Retinal pigment epithelial cell (primary cell): ENCODE results near the gene KCNK4.
A peak's percentile ranks its signal among the peaks of the same experiment; 100 is the strongest.

ENCODE experiments used
- DNase-seq: peaks from one replicate; pipeline ENCODE4 v3.0.0-alpha.2; 2010; ENCODE audit warnings: low read depth
- H3K4me3 ChIP-seq: 2 replicates; pipeline ENCODE4 v1.5.1; 2011; ENCODE audit warnings: mild to moderate bottlenecking, low read length, control low read depth, moderate library complexity
- TF ChIP-seq, protein P1 (sequence below): conservative IDR thresholded peaks from 2 replicates; pipeline ENCODE4 v1.5.1; 2011; ENCODE audit warnings: low read depth, low read length, control low read depth, inconsistent platforms

The KCNK4 gene

DNA sequence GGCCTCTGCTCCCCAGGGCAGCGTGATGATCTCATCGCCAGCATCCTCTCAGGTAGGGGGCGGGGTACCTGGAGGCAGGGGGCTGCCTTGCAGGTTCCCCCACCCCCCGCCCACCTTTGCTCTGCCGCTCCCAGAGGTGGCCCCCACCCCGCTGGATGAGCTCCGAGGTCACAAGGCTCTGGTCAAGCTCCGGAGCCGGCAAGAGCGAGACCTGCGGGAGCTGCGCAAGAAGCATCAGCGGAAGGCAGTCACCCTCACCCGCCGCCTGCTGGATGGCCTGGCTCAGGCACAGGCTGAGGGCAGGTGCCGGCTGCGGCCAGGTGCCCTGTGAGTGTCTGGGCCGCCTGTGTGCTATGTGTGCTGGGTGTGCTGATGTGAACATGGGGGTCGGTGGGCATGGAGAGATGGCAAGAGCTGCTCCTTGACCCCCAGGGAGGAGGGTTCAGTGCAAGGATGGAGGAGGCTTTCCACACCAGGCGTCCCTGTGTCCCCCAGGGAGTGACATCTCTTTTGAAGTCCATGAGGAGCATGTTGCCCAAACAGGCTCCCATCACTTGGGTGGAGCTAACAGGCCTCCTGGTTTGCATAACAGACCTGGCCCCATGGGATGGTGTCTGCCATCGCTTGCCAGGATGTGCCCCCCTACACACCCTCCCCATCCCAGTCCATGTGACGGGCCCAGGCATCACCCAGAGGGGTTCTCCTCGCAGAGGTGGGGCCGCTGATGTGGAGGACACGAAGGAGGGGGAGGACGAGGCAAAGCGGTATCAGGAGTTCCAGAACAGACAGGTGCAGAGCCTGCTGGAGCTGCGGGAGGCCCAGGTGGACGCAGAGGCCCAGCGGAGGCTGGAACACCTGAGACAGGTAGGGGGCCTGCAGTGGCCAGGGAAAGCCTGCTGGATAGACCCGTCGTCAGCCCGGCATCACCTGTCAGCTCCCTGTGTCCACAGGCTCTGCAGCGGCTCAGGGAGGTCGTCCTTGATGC is 25.6 kb upstream of the KCNK4 start:
- H3K4me3 ChIP-seq = no peak overlapping the region
- DNase-seq = no peak
- TF ChIP-seq, protein P1, sequence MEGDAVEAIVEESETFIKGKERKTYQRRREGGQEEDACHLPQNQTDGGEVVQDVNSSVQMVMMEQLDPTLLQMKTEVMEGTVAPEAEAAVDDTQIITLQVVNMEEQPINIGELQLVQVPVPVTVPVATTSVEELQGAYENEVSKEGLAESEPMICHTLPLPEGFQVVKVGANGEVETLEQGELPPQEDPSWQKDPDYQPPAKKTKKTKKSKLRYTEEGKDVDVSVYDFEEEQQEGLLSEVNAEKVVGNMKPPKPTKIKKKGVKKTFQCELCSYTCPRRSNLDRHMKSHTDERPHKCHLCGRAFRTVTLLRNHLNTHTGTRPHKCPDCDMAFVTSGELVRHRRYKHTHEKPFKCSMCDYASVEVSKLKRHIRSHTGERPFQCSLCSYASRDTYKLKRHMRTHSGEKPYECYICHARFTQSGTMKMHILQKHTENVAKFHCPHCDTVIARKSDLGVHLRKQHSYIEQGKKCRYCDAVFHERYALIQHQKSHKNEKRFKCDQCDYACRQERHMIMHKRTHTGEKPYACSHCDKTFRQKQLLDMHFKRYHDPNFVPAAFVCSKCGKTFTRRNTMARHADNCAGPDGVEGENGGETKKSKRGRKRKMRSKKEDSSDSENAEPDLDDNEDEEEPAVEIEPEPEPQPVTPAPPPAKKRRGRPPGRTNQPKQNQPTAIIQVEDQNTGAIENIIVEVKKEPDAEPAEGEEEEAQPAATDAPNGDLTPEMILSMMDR = no peak

DNA sequence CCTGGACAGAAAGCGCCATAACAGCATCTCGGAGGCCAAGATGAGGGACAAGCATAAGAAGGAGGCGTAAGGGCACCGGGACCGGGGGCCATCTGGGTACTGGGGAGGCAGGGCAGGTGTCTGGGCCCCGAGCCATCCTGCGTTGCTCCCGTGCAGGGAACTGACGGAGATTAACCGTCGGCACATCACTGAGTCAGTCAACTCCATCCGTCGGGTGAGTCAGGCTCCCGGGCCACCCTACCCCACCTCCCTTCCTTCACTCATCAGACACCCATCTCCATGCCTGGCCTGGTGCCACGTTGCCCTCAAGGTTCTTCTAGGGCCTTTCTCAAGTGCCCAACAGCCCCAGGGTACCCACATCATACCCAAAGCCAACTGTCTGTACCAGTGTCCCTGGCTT is 24.8 kb upstream of the KCNK4 start:
- no peak for DNase-seq
- TF ChIP-seq, protein P1 = no peak
- H3K4me3 ChIP-seq = no peak overlapping the region

DNA sequence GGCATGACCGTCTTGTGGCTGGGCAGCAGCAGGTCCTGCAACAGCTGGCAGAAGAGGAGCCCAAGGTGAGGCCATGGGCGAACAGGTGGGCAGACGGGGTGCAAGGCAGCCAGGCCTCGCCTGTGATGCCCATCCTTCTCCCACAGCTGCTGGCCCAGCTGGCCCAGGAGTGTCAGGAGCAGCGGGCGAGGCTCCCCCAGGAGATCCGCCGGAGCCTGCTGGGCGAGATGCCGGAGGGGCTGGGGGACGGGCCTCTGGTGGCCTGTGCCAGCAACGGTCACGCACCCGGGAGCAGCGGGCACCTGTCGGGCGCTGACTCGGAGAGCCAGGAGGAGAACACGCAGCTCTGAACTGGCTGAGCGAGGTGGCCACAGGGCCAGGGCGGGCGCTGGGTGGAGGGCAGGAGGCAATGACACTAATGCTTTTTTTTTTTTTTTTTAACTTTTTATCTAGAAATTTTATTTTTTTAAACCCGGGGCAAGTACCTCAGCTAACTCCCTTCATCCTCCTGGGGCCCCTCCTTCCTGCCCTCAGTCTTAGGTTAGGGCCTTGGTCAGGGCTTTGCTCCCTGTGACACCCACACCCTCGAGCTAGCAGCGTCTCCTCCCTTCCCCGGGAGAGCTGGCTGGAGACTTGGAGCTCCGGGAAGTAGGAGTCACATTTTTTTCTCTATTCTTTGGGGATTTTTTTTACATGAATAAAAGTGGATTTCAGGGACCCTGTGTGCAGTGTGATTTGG is 23.7 kb upstream of the KCNK4 start:
- TF ChIP-seq, protein P1 = no peak
- no peak for DNase-seq
- H3K4me3 ChIP-seq = no peak overlapping the region

DNA sequence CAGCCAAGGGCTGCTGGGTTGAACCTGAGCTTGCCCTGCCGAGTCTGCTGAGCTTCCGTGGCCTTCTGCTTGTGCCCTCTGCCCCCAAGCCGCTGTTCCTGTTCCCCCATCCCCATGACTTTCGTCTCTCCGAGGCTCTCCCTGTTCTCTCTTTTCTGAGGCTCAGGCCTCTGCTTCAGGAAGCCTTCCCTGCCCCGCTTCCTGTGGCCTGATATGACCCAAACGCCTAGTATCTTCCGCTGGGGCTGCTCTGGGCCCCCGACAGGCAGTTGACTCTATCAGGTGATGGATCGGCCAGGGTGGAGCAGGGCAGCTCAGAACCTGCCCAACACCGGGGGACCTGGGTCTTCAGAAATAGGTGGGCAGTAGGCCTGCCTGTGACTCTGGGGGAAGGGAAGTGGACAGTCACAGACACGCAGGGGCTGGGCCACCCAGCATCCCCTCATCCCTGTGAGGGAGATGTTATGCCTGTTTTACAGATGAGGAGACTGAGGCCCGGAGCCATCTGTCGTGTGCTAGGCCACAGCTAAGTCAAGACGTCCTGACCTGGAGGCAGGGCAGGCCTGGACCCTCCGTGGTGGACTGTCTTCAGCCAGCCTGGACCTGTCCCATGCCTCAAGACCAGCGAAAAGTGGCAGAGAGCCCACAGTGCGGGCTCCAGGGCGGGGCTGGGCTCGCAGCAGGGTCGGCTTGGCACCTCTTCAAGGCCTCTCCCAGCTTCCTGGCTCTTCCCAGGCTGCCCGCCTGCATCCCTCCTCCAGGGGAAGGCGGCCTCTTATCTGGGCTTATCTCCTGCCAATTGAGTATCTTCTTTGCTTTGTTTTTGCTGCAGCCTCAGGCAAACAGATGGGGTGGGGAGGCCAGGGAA is 22.8 kb upstream of the KCNK4 start:
- peak overlapping the region; percentile 64 for H3K4me3 ChIP-seq
- TF ChIP-seq, protein P1 = no peak
- DNase-seq = no peak

DNA sequence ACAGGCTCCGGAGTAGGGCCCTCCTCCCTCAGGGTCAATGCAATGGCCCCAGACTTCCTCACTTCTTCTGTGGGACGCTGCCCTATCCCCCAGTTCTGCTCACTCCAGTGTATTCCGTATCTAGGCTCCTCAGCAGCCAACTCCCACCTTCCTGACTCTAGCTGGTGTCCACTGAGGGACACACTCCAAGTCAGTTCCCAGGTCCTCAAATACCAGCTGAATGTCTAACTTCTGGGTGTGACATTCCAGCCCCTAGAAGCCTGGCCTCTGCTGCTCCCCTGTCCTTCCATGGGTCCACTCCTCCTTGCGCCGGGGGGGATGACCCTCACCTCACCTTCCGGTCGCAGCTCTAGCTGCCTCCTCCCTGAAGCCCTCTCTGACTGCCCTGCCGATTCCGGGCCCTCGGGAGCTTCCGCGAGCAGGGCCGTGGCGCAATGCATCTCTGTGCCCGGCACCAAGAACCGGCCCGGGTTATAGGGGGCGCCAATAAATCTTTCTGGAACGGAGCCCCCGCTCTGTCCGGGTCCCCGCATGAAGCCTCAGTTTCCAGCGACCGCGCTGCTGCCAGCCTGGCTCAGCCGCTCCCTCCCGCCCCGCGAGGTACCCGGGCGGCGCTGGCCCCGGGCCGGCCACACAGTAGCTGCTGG is 22.1 kb upstream of the KCNK4 start:
- DNase-seq = no peak
- peak overlapping the region; percentile 64 for H3K4me3 ChIP-seq
- TF ChIP-seq, protein P1 = no peak

DNA sequence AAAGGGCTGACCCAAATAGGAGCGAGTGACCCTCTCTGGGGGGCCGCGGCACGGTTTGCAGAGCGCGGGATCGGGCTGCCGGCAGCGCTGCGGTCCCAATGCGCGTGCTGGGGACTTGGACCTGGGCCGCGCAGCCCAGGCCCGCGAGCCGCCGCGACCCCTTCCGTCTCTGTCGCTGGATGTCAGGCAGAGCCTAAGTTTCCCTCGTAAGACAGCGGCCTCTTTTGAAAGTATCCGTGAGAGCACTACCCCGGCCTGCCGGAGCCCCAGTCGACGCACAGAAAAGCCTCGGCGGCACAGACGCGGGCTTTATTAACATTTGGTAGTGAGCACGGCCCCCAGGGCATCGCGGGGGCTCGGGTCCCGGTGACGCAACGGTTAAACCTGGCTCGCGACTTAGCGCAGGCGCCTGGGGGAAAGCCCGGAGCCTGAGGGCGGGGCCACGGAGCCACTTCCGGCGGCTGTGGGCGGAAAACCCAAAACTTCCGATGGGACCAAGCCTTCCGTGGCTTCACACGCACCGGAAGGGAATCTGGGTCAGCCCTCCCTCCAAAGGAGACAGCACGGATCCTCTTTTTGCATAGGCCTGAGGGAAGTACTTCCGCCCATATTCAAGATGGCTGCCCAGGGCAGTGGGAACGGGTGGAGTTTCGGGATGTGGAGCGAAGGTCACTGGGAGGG is 21.4 kb upstream of the KCNK4 start:
- peak overlapping the region; percentile 76 for H3K4me3 ChIP-seq
- DNase-seq = peak; percentile 99
- TF ChIP-seq, protein P1 = peak; percentile 4
